ENCODE data around the gene ZNF101. TPM values are rescaled to one million over a fixed set of nuclear protein-coding genes. Genes with fewer than 3 reads are reported as not detected.

The ZNF101 gene
- total and polyA plus RNA-seq, 2 donors (not counting 1 experiment from before 2014, with no cell fraction given): 4.4 to 5.4 TPM

GRCh38 chr19:19655051-19655594, 13.5 kb upstream of the ZNF101 start:
- Histone ChIP-seq H3K36me3 (ENCODE audit: control insufficient read depth, insufficient read depth, low read length) (peaks cover 53% of the 10 kb centered on the region), H3K9me3 (ENCODE audit: control insufficient read depth, insufficient read depth, low read depth, low read length) (no peaks in the 10 kb centered on the region), H3K27ac (ENCODE audit: insufficient read depth, low read length) (no peak overlapping the region), H3K4me1 (ENCODE audit: control insufficient read depth, extremely low read depth, insufficient read depth, low read length) (no peaks in the 10 kb centered on the region), H3K79me2 (ENCODE audit: control insufficient read depth, insufficient read depth, low read length) (peaks cover 7% of the 10 kb centered on the region), H3K4me2 (ENCODE audit: extremely low read depth, insufficient read depth, low read length) (no peak overlapping the region), H3K27me3 (ENCODE audit: control insufficient read depth, insufficient read depth, low read length) (no peaks in the 10 kb centered on the region), H2AFZ (ENCODE audit: low read length) (no peak overlapping the region), H4K20me1 (ENCODE audit: control insufficient read depth, extremely low read depth, insufficient read depth, low read length) (no peaks in the 10 kb centered on the region), H3K9ac (ENCODE audit: insufficient read depth, low read length) (no peak overlapping the region), H3K4me3 (replicated peaks in 1 of 4; ENCODE audit: control extremely low read depth in 1 of 4, insufficient read depth in 1 of 4, low read depth in 3 of 4, low read length in 4 of 4) (no peak overlapping the region)
- no peak for DNase-seq (ENCODE audit: low read depth in 2 of 2)
- TF ChIP-seq EZH2 (IDR thresholded peaks at IDR 0.05; ENCODE audit: low read length, missing control alignments): no peak
- TF ChIP-seq CTCF (conservative IDR thresholded peaks at IDR 0.05 in 1 of 2, IDR thresholded peaks at IDR 0.05 in 1 of 2; ENCODE audit: low read depth in 1 of 2, low read length in 2 of 2): no peak

- Histone ChIP-seq H3K9me3 (ENCODE audit: control insufficient read depth, insufficient read depth, low read depth, low read length) (no peaks in the 10 kb centered on the region), H3K27ac (ENCODE audit: insufficient read depth, low read length) (no peak overlapping the region), H4K20me1 (ENCODE audit: control insufficient read depth, extremely low read depth, insufficient read depth, low read length) (no peaks in the 10 kb centered on the region), H3K4me3 (replicated peaks in 1 of 4; ENCODE audit: control extremely low read depth in 1 of 4, insufficient read depth in 1 of 4, low read depth in 3 of 4, low read length in 4 of 4) (no peak overlapping the region), H3K27me3 (ENCODE audit: control insufficient read depth, insufficient read depth, low read length) (no peaks in the 10 kb centered on the region), H3K4me1 (ENCODE audit: control insufficient read depth, extremely low read depth, insufficient read depth, low read length) (no peaks in the 10 kb centered on the region), H2AFZ (ENCODE audit: low read length) (no peak overlapping the region), H3K79me2 (ENCODE audit: control insufficient read depth, insufficient read depth, low read length) (peaks cover 8% of the 10 kb centered on the region), H3K4me2 (ENCODE audit: extremely low read depth, insufficient read depth, low read length) (no peak overlapping the region), H3K9ac (ENCODE audit: insufficient read depth, low read length) (no peak overlapping the region), H3K36me3 (ENCODE audit: control insufficient read depth, insufficient read depth, low read length) (peaks cover 51% of the 10 kb centered on the region)
- TF ChIP-seq CTCF (conservative IDR thresholded peaks at IDR 0.05 in 1 of 2, IDR thresholded peaks at IDR 0.05 in 1 of 2; ENCODE audit: low read depth in 1 of 2, low read length in 2 of 2) (no peak), EZH2 (IDR thresholded peaks at IDR 0.05; ENCODE audit: low read length, missing control alignments) (no peak)
- DNase-seq (ENCODE audit: low read depth in 2 of 2): no peak
Measured at GRCh38 chr19:19655641-19656343, 12.8 kb upstream of the ZNF101 start.

GRCh38 chr19:19656451-19657396, 11.9 kb upstream of the ZNF101 start:
- no peak for TF ChIP-seq CTCF (conservative IDR thresholded peaks at IDR 0.05 in 1 of 2, IDR thresholded peaks at IDR 0.05 in 1 of 2; ENCODE audit: low read depth in 1 of 2, low read length in 2 of 2)
- no peak for TF ChIP-seq EZH2 (IDR thresholded peaks at IDR 0.05; ENCODE audit: low read length, missing control alignments)
- DNase-seq (ENCODE audit: low read depth in 2 of 2): no peak
- peaks cover 46% of the 10 kb centered on the region for H3K36me3 ChIP-seq (ENCODE audit: control insufficient read depth, insufficient read depth, low read length)

More at GRCh38 chr19:19656451-19657396, 11.9 kb upstream of the ZNF101 start:
- Histone ChIP-seq H3K9ac (ENCODE audit: insufficient read depth, low read length) (no peak overlapping the region), H3K79me2 (ENCODE audit: control insufficient read depth, insufficient read depth, low read length) (peaks cover 16% of the 10 kb centered on the region), H3K27ac (ENCODE audit: insufficient read depth, low read length) (no peak overlapping the region), H2AFZ (ENCODE audit: low read length) (no peak overlapping the region), H4K20me1 (ENCODE audit: control insufficient read depth, extremely low read depth, insufficient read depth, low read length) (no peaks in the 10 kb centered on the region), H3K4me3 (replicated peaks in 1 of 4; ENCODE audit: control extremely low read depth in 1 of 4, insufficient read depth in 1 of 4, low read depth in 3 of 4, low read length in 4 of 4) (no peak overlapping the region), H3K4me1 (ENCODE audit: control insufficient read depth, extremely low read depth, insufficient read depth, low read length) (no peaks in the 10 kb centered on the region), H3K27me3 (ENCODE audit: control insufficient read depth, insufficient read depth, low read length) (no peaks in the 10 kb centered on the region), H3K9me3 (ENCODE audit: control insufficient read depth, insufficient read depth, low read depth, low read length) (no peaks in the 10 kb centered on the region), H3K4me2 (ENCODE audit: extremely low read depth, insufficient read depth, low read length) (no peak overlapping the region)

Measured in fibroblast of lung (primary cell).